GM18907 (cell line): ENCODE measurements around the gene STARD7.
"Not testable (repeated sequence)": the region's sequence is repeated elsewhere in the genome, so short reads cannot be mapped to it uniquely, and the experiment has no call there.

Source experiments
- ATAC-seq: cut with Tn5 transposase; IDR thresholded peaks from one replicate; pipeline ENCODE4 v1.9.1; 2021; ENCODE audit warnings: mild to moderate bottlenecking, moderate library complexity; ENCODE audit not compliant: unreplicated experiment

Gene STARD7

DNA sequence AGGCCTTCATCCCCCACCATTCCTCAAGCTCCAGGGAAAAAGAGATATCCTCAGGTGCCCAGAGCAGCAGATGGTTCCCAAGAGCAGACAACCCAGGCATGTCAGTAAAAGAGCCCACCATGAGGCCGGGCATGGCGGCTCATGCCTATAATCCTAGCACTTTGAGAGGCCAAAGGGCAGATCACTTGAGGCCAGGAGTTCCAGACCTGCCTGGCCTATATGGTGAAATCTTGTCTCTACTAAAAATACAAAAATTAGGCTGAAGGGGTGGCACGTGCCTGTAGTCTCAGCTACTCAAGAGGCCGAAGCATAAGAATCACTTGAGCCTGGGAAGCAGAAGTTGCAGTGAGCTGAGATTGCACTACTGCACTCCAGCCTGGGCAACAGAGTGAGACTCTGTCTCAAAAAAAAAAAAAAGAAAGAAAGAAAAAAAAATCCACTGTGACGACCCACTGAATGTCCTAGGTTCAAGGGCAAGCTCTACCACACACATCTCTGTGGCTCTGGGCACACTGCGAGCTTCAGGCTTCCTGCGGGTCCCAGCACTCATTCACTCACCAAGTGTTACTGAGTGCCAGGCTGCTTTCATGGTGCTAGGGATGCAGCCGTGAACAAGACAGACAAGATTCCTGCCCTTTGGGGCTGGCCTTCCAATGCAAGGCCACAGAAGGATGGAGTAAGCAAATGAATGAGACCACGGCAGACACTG is 56.9 kb downstream of the STARD7 start:
- ATAC-seq: no peak

DNA sequence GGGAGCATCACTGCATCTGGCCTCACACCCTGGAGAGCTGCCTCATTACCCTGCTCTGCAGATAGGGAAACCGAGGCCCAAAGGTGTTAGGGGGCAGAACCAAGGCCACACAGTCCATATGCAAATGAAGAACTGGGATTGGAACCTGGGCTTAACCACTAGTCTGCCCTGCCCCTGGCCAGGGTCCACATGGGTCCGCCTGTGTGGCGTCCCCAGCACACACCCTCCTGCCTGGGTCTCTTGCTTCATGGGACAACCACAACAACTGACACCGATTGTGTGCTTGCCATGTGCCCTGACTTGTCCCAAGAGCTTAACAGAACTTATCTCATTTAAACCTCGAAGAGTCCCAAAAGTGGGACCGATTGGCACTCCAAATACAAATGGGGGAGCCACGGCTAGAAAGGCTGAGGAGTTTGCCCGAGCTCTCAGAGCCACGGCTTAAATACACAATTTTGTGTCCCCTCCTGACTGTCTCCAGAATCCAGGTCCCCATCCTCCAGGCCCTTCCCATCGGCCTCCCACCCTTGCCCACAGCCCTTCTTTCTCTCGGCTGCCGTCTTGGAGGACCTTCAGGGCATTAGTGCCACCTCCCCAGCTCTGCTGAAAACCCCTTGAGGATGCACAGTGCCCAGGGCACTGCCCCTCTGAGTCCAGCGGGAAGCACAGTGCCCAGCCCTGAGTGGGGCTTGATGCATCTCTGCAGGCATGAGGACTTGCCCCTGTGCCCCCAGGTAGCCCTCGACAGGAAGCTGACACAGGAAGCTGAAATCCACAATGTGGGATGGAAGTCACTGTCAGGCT is 57.6 kb downstream of the STARD7 start:
- no peak for ATAC-seq

DNA sequence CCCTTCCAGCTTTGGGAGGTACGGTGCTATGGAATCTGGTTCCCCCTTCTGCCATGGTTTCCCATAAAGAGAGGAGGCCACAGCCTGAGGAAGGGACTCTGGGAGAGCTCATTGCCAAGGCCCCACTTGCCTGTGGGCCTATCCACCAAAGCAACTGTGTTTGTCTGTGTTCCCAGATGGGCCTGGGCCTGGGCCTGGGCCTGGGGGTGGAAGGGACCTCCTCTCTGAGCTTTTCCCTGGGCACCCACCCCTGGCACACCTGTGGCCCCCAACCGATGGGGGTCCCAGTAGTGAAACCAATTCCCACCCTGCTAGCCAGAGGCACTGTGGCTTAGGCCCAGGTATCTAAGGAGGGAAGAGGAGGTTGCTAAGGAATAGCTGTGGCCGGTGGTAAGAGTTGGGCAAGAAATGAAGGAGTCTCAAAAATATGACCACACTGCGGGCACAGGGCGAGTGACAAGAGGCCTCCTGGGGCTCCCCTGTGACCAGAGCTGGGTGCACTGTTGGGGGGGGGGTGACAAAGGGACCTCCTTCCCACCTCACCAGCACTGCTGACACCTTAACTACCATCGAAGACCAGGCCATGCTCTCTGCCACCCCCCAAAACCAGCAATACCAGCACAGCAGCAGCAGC is 58.5 kb downstream of the STARD7 start:
- no peak for ATAC-seq

GRCh38 chr2:96148410-96149217 is 60.0 kb downstream of the STARD7 start:
- ATAC-seq: peak; percentile 40

DNA sequence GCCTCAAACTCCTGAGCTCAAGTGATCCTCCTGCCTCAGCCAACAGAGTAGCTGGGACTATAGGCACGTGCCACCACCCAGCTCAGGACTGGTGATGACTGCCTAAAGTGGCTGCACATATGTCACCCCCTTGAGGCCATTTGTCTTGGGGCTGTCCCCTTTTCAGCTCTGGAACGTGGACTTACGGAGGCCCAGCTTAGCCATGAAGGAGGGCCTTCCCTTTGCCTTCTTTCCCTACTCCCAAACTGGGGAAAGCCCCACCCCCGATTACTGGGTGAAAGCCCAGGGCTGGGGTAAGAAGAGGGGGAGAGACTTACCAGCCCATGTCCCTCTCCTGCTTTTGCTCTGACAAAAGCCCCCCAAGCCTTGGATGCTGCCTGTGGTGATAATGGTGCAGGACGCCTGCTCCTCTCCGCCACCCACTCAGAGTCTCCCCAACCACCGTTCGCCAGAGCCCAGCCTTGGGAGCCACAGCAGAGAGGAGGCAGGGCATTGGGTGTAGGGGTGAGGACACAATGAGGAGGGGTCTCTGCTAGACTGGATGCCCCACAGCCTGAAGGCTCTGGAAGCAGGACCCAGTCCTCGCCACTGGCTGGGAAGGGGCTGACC is 60.9 kb downstream of the STARD7 start:
- ATAC-seq: no peak

DNA sequence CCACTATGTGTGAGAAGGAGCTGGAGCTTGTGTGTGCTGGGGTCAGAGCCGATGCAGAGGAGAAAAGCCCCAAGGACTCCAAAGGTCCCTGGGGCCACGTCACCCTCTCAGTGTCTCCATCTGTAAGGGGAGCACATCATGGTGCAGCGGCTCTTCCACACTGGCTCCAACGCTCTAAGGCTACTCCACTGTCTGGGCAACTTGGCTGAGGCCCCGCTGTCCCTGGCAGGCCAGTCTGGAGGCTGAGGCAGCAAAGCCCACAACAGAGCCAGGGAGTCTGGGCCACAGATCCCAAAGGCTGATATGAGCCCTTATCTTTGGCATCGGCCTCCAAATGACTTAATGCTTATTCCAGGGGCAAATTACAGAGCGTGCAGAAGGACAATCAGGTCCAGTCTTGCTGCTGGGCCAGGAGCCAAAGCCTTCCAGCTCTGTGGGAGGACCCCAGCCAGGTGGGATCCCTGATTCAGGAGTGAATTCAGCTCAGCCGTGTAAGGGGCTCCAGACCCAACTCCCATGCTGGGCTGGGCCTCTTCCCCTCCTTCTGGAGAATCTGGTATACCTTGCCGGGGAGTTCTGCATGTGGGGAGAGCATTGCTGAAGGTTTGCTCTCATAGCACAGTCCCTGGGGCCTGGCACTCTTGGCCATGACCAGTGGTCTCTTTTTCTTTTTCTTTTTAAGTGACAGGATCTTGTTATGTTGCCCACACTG is 61.6 kb downstream of the STARD7 start:
- no peak for ATAC-seq

DNA sequence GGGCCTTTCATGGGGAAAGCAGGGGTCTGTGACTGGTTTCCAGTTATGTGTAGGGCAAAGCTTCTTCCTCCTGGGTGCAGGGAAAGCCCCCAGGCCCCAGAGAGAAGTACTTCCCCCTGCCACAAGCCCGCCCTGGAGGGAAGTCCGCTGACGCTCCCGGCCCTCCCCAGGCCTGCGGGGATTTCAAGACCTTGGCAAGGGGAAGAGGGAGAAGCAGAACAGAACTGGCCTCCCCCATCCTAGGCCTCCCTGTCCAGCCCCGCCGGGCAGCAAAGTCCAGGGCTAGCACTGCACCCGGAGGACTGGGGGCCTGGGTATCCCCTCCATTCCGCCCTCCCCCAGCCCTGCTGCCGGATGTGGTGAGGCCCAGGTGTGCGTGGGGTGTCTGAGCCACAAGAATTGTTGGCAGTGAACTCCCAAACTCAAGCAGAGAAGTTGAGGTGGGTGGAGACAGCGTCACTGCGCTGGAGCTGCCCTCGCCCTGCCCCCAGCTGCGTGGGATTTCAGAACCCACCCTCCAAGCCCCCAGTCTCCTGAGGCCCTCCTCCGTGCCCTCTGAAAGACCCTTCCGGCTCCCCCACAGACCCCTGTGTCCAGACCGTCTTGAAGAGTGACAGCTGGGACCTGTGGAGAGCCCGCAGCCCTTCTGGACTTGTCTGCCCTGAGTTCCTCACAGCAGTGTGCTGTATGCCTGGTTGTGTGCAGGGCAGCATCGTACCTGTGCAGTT is 62.3 kb downstream of the STARD7 start:
- ATAC-seq: peak; percentile 38

- no peak for ATAC-seq
Observed at GRCh38 chr2:96145848-96146152, 62.8 kb downstream of the STARD7 start.

DNA sequence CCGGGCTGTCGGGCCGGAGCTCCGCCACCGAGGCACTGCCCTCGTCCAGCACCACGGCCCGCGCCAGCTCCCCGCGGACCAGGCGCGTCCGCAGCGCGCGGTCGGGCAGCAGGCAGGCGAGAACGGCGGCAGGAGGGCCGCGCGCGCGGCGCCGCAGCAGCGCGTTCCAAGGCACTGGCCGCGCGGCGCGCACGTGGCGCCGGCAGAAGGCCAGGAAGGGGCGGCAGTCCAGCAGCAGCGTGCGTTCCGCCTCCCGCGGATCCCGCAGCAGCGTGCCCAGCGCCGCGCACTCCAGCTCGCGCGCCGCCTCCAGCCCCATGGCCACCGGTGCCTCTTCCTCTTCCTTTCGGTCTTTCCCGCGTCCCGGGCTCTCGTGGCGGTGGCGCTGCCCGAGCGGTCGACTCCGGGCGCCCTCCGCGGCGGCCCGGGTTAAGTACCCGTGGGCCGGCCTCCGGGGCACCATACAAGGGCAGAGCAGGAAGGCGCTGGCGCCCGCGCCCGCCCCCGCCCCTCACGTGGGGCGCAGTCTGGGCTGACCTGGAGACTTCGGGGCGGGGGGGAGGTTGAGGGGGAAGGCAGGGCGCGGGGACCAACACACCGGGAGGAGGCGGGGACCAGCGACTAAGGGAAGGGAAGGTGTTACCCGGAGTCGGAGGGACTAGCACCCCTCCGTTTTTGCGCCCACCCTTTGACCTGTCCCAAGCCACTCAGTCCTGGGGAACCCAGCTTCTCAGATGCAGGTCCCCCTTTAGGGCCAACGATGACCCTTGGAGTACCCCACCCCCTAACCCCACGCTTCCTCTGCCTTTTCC is 63.4 kb downstream of the STARD7 start, which contains the start of gene DUSP2:
Gene DUSP2, minus strand, starts transcription at position 405 of the 812 bp plus-strand sequence. Its CDS starts 86 bp downstream, at position 319.
- ATAC-seq: peak; percentile 55

DNA sequence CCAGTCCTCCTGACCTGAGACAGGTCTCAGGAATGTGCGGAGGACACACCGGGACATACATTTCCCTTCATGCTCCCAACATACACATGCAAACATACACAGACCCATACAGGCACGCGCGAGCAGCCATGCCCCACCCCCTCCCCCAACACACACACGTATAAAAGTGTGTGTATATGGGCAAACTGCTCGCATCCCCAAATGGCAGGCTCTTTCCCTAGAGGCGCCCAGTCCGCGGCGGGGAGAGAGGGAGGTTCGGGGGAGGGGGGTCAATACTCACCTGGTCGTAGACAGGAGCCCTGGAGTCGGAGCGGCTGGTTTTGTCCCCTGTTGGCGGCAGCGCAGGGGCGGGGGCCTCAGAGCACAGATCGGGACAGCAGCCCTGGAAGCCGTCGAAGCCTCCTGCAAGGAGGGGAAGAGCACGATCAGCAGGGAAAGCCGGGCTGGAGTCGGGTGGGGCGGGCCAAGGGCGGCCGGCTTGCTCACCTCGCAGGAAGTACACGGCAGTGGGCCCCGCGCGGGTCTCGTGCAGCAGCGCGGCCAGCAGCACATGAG is 64.1 kb downstream of the STARD7 start:
- no peak for ATAC-seq

DNA sequence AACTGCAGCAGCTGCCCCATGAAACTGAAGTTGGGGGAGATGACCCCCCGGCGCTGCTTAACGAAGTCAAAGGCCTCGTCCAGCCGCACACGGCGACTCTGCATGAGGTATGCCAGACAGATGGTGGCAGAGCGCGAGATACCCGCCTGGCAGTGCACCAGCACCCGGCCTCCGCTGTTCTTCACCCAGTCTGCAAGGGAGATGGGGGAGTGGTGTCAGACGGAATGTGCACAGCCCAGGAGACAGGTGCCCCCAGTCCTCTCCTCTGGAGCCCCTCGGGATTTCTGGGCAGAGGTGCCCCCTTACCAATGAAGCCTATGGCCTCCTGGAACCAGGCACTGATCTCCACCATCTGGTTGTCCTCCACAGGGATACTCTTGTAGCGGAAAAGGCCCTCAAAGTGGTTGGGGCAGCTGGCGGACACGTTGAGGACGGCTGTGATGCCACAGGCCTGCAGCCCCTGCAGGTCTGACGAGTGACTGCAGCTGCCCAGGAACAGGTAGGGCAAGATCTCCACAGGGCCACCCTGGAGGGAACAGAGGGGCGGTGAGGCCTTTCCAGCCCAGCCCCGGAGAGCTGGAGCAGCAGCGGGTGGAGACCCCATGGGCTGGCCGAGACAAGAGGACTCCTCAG is 64.7 kb downstream of the STARD7 start:
- no peak for ATAC-seq

DNA sequence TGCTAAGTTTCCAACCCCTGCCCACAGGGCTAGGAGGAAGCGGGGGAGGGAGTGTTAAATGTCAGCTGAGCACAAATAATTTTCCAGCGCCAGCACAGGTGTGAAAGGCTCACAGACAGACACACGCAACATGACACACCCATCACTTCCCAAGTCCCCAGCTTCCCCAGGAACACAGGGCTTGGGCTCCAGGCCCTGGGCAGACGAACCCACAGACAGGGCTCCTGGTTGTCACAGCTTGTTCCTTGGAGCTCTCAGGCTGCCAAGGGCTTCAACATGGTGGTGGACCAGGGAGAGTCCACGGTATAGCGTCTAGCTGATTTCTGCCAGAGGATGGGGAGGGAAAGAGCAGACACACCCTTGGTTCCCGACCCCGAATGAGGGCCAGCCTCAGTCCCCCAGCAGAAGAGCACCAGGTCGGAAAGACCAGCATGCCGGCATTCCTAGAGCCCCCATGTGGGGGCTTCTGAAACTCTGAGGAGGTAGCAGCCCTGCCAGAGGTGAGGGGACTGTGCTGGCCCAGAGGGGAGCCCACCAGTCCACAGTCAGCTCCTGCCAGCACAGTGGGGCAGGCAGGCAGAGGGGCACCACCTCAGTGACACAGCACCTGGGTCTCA is 65.3 kb downstream of the STARD7 start:
- ATAC-seq: no peak

- ATAC-seq: no peak
Observed at GRCh38 chr2:96142217-96143113, 66.2 kb downstream of the STARD7 start.

DNA sequence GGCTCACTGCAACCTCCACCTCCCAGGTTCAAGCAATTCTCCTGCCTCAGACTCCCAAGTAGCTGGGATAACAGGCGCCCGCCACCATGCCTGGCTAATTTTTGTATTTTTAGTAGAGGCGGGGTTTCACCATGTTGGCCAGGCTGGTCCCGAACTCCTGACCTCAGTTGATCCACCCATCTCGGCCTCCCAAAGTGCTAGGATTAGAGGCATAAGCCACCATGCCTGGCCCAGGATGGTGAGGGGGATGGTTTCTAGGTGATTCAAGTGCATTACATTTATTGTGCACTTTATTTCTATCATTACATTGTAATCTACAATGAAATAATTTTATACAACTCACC is 67.0 kb downstream of the STARD7 start:
- ATAC-seq: not testable (repeated sequence)

DNA sequence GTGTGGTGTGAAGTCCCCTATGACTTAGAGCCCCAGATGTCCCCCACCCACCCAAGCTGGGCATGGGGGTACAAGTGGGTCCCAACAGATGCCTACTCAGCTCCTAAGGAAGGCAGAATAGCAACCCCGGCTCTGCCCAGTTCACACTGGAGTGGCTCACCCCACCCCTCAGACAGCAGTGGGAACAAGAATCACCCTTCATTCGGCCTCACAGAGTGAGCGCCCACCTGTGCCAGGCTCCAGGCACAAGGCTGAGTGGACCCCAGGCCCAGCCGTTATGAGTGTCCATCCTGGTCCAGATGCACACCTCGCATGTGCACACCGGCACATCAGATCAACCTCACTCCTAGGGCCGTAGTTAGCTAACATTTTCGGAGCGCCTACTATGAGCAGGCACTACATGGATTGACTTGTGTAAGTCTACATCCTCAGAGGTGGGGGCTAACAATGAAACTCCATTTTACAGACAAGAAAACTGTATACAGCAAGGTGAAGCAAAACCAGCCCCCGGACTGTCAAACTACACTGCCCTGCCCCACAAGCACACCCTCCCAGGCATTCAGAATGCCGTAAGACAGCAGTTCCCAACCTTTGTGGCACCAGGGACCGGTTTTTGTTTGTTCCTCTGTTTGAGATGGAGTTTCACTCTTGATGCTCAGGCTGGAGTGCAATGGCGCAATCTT is 67.5 kb downstream of the STARD7 start:
- ATAC-seq: no peak
